GM12874 (cell line): Measurements from ENCODE around the gene SYN1.

Experiments used
- CTCF ChIP-seq: IDR thresholded peaks from 2 replicates; pipeline ENCODE4 v1.5.1; 2011; ENCODE audit warnings: low read depth, mild to moderate bottlenecking, control low read depth, low read length, moderate library complexity; ENCODE audit not compliant: insufficient read depth

SYN1 gene

DNA sequence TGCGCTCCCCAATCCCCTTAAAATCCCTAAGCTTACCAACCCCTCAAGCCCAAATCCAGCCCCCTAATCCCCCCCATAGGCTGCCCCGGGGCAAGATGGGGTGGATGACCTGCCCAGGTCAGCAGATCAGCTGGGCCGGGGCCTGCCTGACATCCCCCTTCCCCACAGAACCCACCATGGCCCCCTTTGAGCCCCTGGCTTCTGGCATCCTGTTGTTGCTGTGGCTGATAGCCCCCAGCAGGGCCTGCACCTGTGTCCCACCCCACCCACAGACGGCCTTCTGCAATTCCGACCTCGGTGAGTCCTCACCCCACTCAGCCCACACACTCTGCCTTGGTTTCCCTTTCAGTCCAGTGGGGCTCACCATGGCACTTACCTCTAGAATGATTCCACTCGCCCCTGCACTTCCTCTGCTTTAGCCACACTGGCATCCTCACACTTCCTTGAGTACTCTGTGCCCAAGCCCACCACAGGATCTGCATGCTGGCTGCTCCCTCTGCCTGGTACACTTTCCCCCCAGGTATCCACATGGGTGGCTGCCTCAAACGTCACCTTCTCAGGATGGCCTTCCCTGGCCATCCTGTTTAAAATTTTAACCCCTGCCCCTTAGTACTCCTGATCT is 36.3 kb downstream of the SYN1 start:
- TF ChIP-seq CTCF, result no peak

GRCh38 chrX:47581731-47582647 is 37.7 kb downstream of the SYN1 start, which contains the start of gene TIMP1:
Gene TIMP1 (plus strand): TSS chrX:47582436. CDS start chrX:47583416, 980 bp downstream.
- no peak for TF ChIP-seq CTCF

DNA sequence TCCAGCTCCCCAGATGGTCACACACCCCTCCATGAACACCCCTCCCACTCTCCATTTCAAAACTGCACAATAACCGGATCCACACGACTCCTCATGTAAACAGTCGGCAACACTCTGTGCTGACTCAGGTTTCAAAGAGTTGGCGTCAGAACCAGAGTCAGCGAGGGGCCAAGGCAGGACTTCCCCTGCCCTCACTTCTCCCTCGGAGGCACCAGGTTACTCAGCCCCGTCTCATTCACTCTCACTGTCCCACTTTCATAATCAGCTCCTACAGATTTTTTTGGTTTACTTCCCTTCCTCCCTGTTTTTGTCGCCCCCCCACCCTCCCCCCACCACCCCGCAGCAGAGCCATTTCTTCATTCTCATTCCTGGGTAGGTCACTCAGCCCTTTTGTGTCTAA is 40.1 kb downstream of the SYN1 start:
- no peak for TF ChIP-seq CTCF

- no peak for TF ChIP-seq CTCF
Observed at GRCh38 chrX:47578692-47579091, 41.0 kb downstream of the SYN1 start.

GRCh38 chrX:47577901-47578300 is 41.8 kb downstream of the SYN1 start:
- TF ChIP-seq CTCF, result no peak

GRCh38 chrX:47577424-47577823 is 42.2 kb downstream of the SYN1 start:
- TF ChIP-seq CTCF, result no peak

DNA sequence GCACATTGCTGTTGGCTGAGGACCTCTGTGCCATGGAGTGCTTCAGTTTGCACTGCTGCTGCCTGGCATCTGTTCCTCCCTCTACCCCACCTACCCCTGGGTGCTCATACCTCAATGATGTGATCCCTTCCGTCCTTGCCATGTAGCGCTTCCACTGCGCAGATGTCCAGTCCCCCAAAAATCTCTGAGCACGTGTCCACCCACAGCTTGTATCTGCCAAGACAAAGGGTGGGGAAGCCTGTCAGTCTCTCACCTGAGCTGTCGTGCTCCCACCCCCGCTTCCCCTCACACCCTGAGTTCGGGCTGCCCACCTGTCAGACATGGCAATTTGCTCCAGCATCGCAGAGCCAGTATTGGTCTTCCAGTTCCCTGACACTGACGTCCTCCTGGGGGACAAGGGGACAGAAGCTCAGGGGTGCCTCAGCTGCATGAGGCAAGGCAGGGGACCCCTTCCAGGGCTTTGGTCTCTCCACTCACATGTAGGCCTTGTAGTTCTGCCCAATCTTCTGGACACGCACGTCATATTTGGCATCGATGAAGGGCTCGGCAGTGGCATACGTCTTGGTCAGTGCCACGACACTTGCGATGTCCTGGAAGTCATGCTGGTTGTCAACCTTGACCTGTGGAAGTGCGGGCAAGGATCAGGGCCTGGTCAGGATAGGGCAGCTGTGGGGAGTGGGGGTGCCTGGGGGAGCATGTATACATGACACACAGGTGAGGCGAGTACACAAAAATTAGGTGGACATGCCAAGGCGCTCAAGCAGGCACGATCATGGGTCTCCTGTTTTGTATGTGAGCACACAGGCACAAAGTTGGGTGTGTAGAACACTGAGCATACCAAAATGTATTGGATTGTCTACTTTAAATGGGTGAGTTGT is 43.4 kb downstream of the SYN1 start:
- TF ChIP-seq CTCF, result no peak
